Ectodermal cell (in vitro differentiated cells): Measurements from ENCODE around the gene CLEC16A.

Experiments
- H3K27ac ChIP-seq: 2 replicates; pipeline ENCODE4 v1.7.0; 2013; ENCODE audit warnings: mild to moderate bottlenecking, low read depth, low read length; ENCODE audit not compliant: insufficient read depth, poor library complexity, severe bottlenecking
- H3K27me3 ChIP-seq: 2 replicates; pipeline ENCODE4 v1.7.0; 2013; ENCODE audit warnings: mild to moderate bottlenecking, low read length; ENCODE audit not compliant: insufficient read depth, control insufficient read depth, poor library complexity, severe bottlenecking
- H3K36me3 ChIP-seq: one replicate; pipeline ENCODE4 v1.7.0; 2013; ENCODE audit warnings: low read length; ENCODE audit not compliant: control insufficient read depth, insufficient read depth
- H3K4me1 ChIP-seq: one replicate; pipeline ENCODE4 v1.7.0; 2013; ENCODE audit warnings: low read length; ENCODE audit not compliant: control insufficient read depth, insufficient read depth
- H3K4me3 ChIP-seq: 2 replicates; pipeline ENCODE4 v1.7.0; 2013; ENCODE audit warnings: low read depth, low read length, control low read depth; ENCODE audit not compliant: insufficient read depth
- H3K9me3 ChIP-seq: 2 replicates; pipeline ENCODE4 v1.7.0; 2013; ENCODE audit warnings: mild to moderate bottlenecking, low read length, moderate library complexity; ENCODE audit not compliant: control insufficient read depth
- WGBS, 2 experiments: methylation state at CpG; one replicate each; pipeline ENCODE4 v1.1.7; 2013; ENCODE audit warnings: missing lambda C conversion rate in 2 of 2; 5-methylcytosine and 5-hydroxymethylcytosine counted together

The CLEC16A gene

GRCh38 chr16:11035096-11035495, 90.7 kb downstream of the CLEC16A start:
- WGBS, 2 experiments = 95 to 96% methylated on average over 4 to 5 of the region's 5 CpGs
- H3K4me1 ChIP-seq = peaks cover 13% of the 10 kb centered on the region
- no peaks in the 10 kb centered on the region for H3K9me3 ChIP-seq
- H3K27ac ChIP-seq = no peak overlapping the region
- no peaks in the 10 kb centered on the region for H3K36me3 ChIP-seq
- no peak overlapping the region for H3K4me3 ChIP-seq
- no peaks in the 10 kb centered on the region for H3K27me3 ChIP-seq

GRCh38 chr16:11036040-11036439, 91.7 kb downstream of the CLEC16A start:
- Histone ChIP-seq H3K4me1 (peaks cover 13% of the 10 kb centered on the region), H3K36me3 (no peaks in the 10 kb centered on the region), H3K4me3 (no peak overlapping the region), H3K9me3 (no peaks in the 10 kb centered on the region), H3K27ac (no peak overlapping the region), H3K27me3 (no peaks in the 10 kb centered on the region)
- WGBS, 2 experiments = 84 to 85% methylated on average over 6 of the region's 6 CpGs

GRCh38 chr16:11036868-11037410, 92.6 kb downstream of the CLEC16A start:
- Histone ChIP-seq H3K4me1 (peaks cover 13% of the 10 kb centered on the region), H3K9me3 (no peaks in the 10 kb centered on the region), H3K36me3 (no peaks in the 10 kb centered on the region)

GRCh38 chr16:11038305-11038704, 93.9 kb downstream of the CLEC16A start:
- no peak overlapping the region for H3K4me3 ChIP-seq
- peaks cover 4% of the 10 kb centered on the region for H3K4me1 ChIP-seq
- no peaks in the 10 kb centered on the region for H3K9me3 ChIP-seq
- 95 to 96% methylated on average over 4 of the region's 4 CpGs for WGBS, 2 experiments
- no peaks in the 10 kb centered on the region for H3K36me3 ChIP-seq
- H3K27ac ChIP-seq = no peak overlapping the region
- H3K27me3 ChIP-seq = no peaks in the 10 kb centered on the region

More at GRCh38 chr16:11036868-11037410, 92.6 kb downstream of the CLEC16A start:
- no peak overlapping the region for H3K27ac ChIP-seq
- H3K27me3 ChIP-seq = no peaks in the 10 kb centered on the region
- 95 to 98% methylated on average over 8 of the region's 8 CpGs for WGBS, 2 experiments
- no peak overlapping the region for H3K4me3 ChIP-seq

- no peak overlapping the region for H3K27ac ChIP-seq
- 95 to 96% methylated on average over 5 of the region's 5 CpGs for WGBS, 2 experiments
- no peaks in the 10 kb centered on the region for H3K27me3 ChIP-seq
- H3K9me3 ChIP-seq = no peaks in the 10 kb centered on the region
- no peak overlapping the region for H3K4me3 ChIP-seq
- H3K36me3 ChIP-seq = no peaks in the 10 kb centered on the region
- peaks cover 3% of the 10 kb centered on the region for H3K4me1 ChIP-seq
Measured at GRCh38 chr16:11038777-11039176, 94.4 kb downstream of the CLEC16A start.

- 94 to 96% methylated on average over 8 of the region's 8 CpGs for WGBS, 2 experiments
- Histone ChIP-seq H3K9me3 (no peaks in the 10 kb centered on the region), H3K4me1 (peaks cover 3% of the 10 kb centered on the region), H3K36me3 (no peaks in the 10 kb centered on the region), H3K4me3 (no peak overlapping the region), H3K27ac (no peak overlapping the region), H3K27me3 (no peaks in the 10 kb centered on the region)
Measured at GRCh38 chr16:11039726-11040125, 95.4 kb downstream of the CLEC16A start.

- H3K9me3 ChIP-seq = no peaks in the 10 kb centered on the region
- H3K36me3 ChIP-seq = no peaks in the 10 kb centered on the region
- WGBS, 2 experiments = 91 to 94% methylated on average over 10 to 11 of the region's 11 CpGs
Measured at GRCh38 chr16:11042191-11042590, 97.8 kb downstream of the CLEC16A start.

GRCh38 chr16:11045441-11045840, 101.1 kb downstream of the CLEC16A start:
- WGBS, 2 experiments = 93 to 97% methylated on average over 5 of the region's 5 CpGs

More at GRCh38 chr16:11042191-11042590, 97.8 kb downstream of the CLEC16A start:
- H3K4me1 ChIP-seq = no peaks in the 10 kb centered on the region
- no peaks in the 10 kb centered on the region for H3K27me3 ChIP-seq
- H3K4me3 ChIP-seq = no peak overlapping the region
- H3K27ac ChIP-seq = no peak overlapping the region

GRCh38 chr16:11045846-11046245, 101.5 kb downstream of the CLEC16A start:
- H3K27ac ChIP-seq = no peak overlapping the region
- H3K36me3 ChIP-seq = no peaks in the 10 kb centered on the region

More at GRCh38 chr16:11045441-11045840, 101.1 kb downstream of the CLEC16A start:
- Histone ChIP-seq H3K4me1 (no peaks in the 10 kb centered on the region), H3K27ac (no peak overlapping the region), H3K27me3 (no peaks in the 10 kb centered on the region), H3K9me3 (no peaks in the 10 kb centered on the region), H3K4me3 (no peak overlapping the region), H3K36me3 (no peaks in the 10 kb centered on the region)

GRCh38 chr16:11046382-11046931, 102.1 kb downstream of the CLEC16A start:
- no peaks in the 10 kb centered on the region for H3K27me3 ChIP-seq
- H3K9me3 ChIP-seq = no peaks in the 10 kb centered on the region
- no peak overlapping the region for H3K27ac ChIP-seq
- H3K4me1 ChIP-seq = no peaks in the 10 kb centered on the region
- no peaks in the 10 kb centered on the region for H3K36me3 ChIP-seq
- no peak overlapping the region for H3K4me3 ChIP-seq
- 88 to 96% methylated on average over 4 of the region's 5 CpGs for WGBS, 2 experiments

More at GRCh38 chr16:11045846-11046245, 101.5 kb downstream of the CLEC16A start:
- Histone ChIP-seq H3K4me3 (no peak overlapping the region), H3K9me3 (no peaks in the 10 kb centered on the region), H3K27me3 (no peaks in the 10 kb centered on the region), H3K4me1 (no peaks in the 10 kb centered on the region)
- 93% methylated on average over 5 of the region's 5 CpGs for WGBS, 2 experiments
